Natural killer cell (primary cell): ENCODE results near the gene ADM5. TPM values are rescaled to one million over a fixed set of nuclear protein-coding genes. Genes with fewer than 3 reads are reported as not detected.

ENCODE experiments used
- ATAC-seq, 3 donors: fragments of 150-1000 bp in 2 of 3; fragments of 200-7000 bp in 1 of 3; cut with Tn5 transposase; 1 replicate in 1 of 3; 2 replicates in 2 of 3; pipeline ENCODE4 v1.10.0; 2021; ENCODE audit warnings: mild to moderate bottlenecking in 2 of 3, moderate library complexity in 2 of 3
- DNase-seq, 2 donors: peaks; one replicate each; pipeline versions ENCODE4 v3.0.0 to v3.0.0-alpha.2; 2013 to 2021; ENCODE audit warnings: mixed read lengths in 1 of 2
- H3K27ac ChIP-seq: one replicate; pipeline ENCODE4 v1.5.1; 2013; ENCODE audit warnings: mild to moderate bottlenecking, low read length
- H3K27me3 ChIP-seq: one replicate; pipeline ENCODE4 v1.6.1; 2013; ENCODE audit warnings: low read length; ENCODE audit not compliant: control insufficient read depth, insufficient read depth
- H3K36me3 ChIP-seq: one replicate; pipeline ENCODE4 v1.6.1; 2013; ENCODE audit warnings: low read length; ENCODE audit not compliant: control insufficient read depth, insufficient read depth
- H3K4me1 ChIP-seq: one replicate; pipeline ENCODE4 v1.6.1; 2013; ENCODE audit warnings: low read length; ENCODE audit not compliant: control insufficient read depth, insufficient read depth
- H3K4me3 ChIP-seq: one replicate; pipeline ENCODE4 v1.5.1; 2013; ENCODE audit warnings: low read length
- H3K9me3 ChIP-seq: one replicate; pipeline ENCODE4 v1.6.1; 2013; ENCODE audit warnings: low read length; ENCODE audit not compliant: control insufficient read depth, insufficient read depth
- H3K27ac Mint-ChIP-seq, 2 donors: one replicate each; pipeline ENCODE4 v1.8.0; 2022; ENCODE audit warnings: mild to moderate bottlenecking in 2 of 2, mixed read lengths in 2 of 2, moderate library complexity in 1 of 2
- H3K27me3 Mint-ChIP-seq, 2 donors: one replicate each; pipeline ENCODE4 v1.8.0; 2022; ENCODE audit warnings: low read depth in 2 of 2, mixed read lengths in 2 of 2
- H3K36me3 Mint-ChIP-seq: one replicate; pipeline ENCODE4 v1.8.0; 2022; ENCODE audit warnings: mixed read lengths
- H3K4me1 Mint-ChIP-seq, 2 donors: one replicate each; pipeline ENCODE4 v1.8.0; 2022; ENCODE audit warnings: mixed read lengths in 2 of 2
- H3K4me3 Mint-ChIP-seq: one replicate; pipeline ENCODE4 v1.8.0; 2022; ENCODE audit warnings: mild to moderate bottlenecking, moderate library complexity, mixed read lengths
- H3K9me3 Mint-ChIP-seq, 2 donors: one replicate each; pipeline ENCODE4 v1.8.0; 2022; ENCODE audit warnings: mixed read lengths in 2 of 2
- CTCF ChIP-seq: fragments of 200-600 bp; IDR thresholded peaks from one replicate; pipeline ENCODE4 v1.8.0; 2022; ENCODE audit warnings: antibody characterized with exemption
- WGBS: methylation state at CpG from one replicate; pipeline ENCODE4 v1.1.7; 2013; ENCODE audit warnings: missing lambda C conversion rate; ENCODE audit not compliant: insufficient coverage; 5-methylcytosine and 5-hydroxymethylcytosine counted together
- intact Hi-C: fragments of 100-400 bp; cut with micrococcal nuclease; formaldehyde crosslinking; loops from one replicate; pipeline ENCODE4 v1.14.2; 2022
- total RNA-seq, 4 donors: library from RNA; stranded (reverse); fragments of 120-200 nt in 1 of 4; gene quantifications; one replicate each; pipeline versions ENCODE4 v1.2.3 to v1.2.4, GENCODE V29; 2013 to 2022

ADM5 gene
- total RNA-seq, 3 donors from 2014 or later (not counting 1 experiment from before 2014, with no cell fraction given) = 2.3 to 2.9 (median 2.4) TPM

GRCh38 chr19:49676136-49676783, 13.1 kb upstream of the ADM5 start:
- H3K36me3 ChIP-seq = peaks cover 5% of the 10 kb centered on the region
- intact Hi-C loops = loop anchor here (1.0 to 5.0 kb wide), 2 partner anchors 11 to 191 kb away; partner anchors contain the start of genes BCL2L12, IRF3 and PNKP
- no peak for TF ChIP-seq CTCF
- no peaks in the 10 kb centered on the region for H3K9me3 Mint-ChIP-seq
- DNase-seq (no peak), ATAC-seq (peak; percentile 19 to 41 (median 27))
- no peaks in the 10 kb centered on the region for H3K27me3 ChIP-seq
- peaks cover 30 to 56% of the 10 kb centered on the region in 2 donors for H3K4me1 Mint-ChIP-seq
- no peaks in the 10 kb centered on the region for H3K27me3 Mint-ChIP-seq
- H3K4me3 Mint-ChIP-seq = peak overlapping the region; percentile 99
- H3K4me3 ChIP-seq = peak overlapping the region; percentile 44
- 3% methylated on average over 27 of the region's 27 CpGs for WGBS
- H3K9me3 ChIP-seq = no peaks in the 10 kb centered on the region
- H3K27ac Mint-ChIP-seq = peak overlapping the region; percentile 98 to 99
- peaks cover 46% of the 10 kb centered on the region for H3K4me1 ChIP-seq
- peak overlapping the region; percentile 93 for H3K27ac ChIP-seq
- no peaks in the 10 kb centered on the region for H3K36me3 Mint-ChIP-seq

GRCh38 chr19:49676784-49677230, 12.6 kb upstream of the ADM5 start:
- no peaks in the 10 kb centered on the region for H3K9me3 Mint-ChIP-seq
- TF ChIP-seq CTCF = no peak
- peak; percentile 72 to 88 (median 76) for ATAC-seq
- H3K27ac Mint-ChIP-seq = peak overlapping the region; percentile 98 to 99
- peak overlapping the region; percentile 93 for H3K27ac ChIP-seq
- intact Hi-C loops = loop anchor here (1.0 to 5.0 kb wide), 4 partner anchors 12 to 190 kb away; partner anchors contain the start of genes BCL2L12, IRF3, PNKP and RPS11
- peaks cover 7% of the 10 kb centered on the region for H3K36me3 ChIP-seq
- WGBS = under 1% methylated on average over 34 of the region's 34 CpGs
- no peaks in the 10 kb centered on the region for H3K27me3 ChIP-seq
- no peaks in the 10 kb centered on the region for H3K36me3 Mint-ChIP-seq
- H3K9me3 ChIP-seq = no peaks in the 10 kb centered on the region
- H3K27me3 Mint-ChIP-seq = no peaks in the 10 kb centered on the region
- peak overlapping the region; percentile 87 for H3K4me3 ChIP-seq
- peak; percentile 97 to 100 for DNase-seq
- peaks cover 30 to 55% of the 10 kb centered on the region in 2 donors for H3K4me1 Mint-ChIP-seq
- peaks cover 46% of the 10 kb centered on the region for H3K4me1 ChIP-seq
- peak overlapping the region; percentile 99 for H3K4me3 Mint-ChIP-seq

- Mint-ChIP-seq H3K36me3 (no peaks in the 10 kb centered on the region), H3K4me1 (peaks cover 25 to 50% of the 10 kb centered on the region in 2 donors), H3K4me3 (peak within 1 kb of the TSS; percentile 99), H3K27ac (peak within 1 kb of the TSS; percentile 98 to 99), H3K9me3 (no peaks in the 10 kb centered on the region), H3K27me3 (no peaks in the 10 kb centered on the region)
- DNase-seq (peak; percentile 59 to 73), ATAC-seq (peak; percentile 0 to 20 (median 6))
- H3K36me3 ChIP-seq = peaks cover 13% of the 10 kb centered on the region
- under 1% methylated on average over 49 of the region's 57 CpGs for WGBS
- H3K27ac ChIP-seq = peak within 1 kb of the TSS; percentile 93
- H3K27me3 ChIP-seq = no peaks in the 10 kb centered on the region
- intact Hi-C loops = loop anchor here (1.0 to 5.0 kb wide), 3 partner anchors 37 to 190 kb away; partner anchors contain the start of genes PNKP, RPS11 and RRAS
- peaks cover 41% of the 10 kb centered on the region for H3K4me1 ChIP-seq
- H3K4me3 ChIP-seq = peak within 1 kb of the TSS; percentile 87
- TF ChIP-seq CTCF = no peak
- no peaks in the 10 kb centered on the region for H3K9me3 ChIP-seq
Measured at GRCh38 chr19:49677231-49677900, 12.0 kb upstream of the ADM5 start, which contains the start of gene PRMT1. Gene PRMT1 (plus strand): TSS chr19:49677271. CDS start chr19:49677281, 10 bp downstream.
